Measurements from ENCODE around the gene CHID1.

CHID1 gene

GRCh38 chr11:862081-862661 lies 48.4 kb downstream of the CHID1 start:
- no peak for FAIRE-seq

- FAIRE-seq = no peak
Measured at GRCh38 chr11:861105-861479, 49.5 kb downstream of the CHID1 start.

GRCh38 chr11:860234-861104 lies 50.1 kb downstream of the CHID1 start:
- no peak for FAIRE-seq

- no peak for FAIRE-seq
Measured at GRCh38 chr11:859394-860131, 51.0 kb downstream of the CHID1 start.

- FAIRE-seq = no peak
Measured at GRCh38 chr11:858762-859339, 51.8 kb downstream of the CHID1 start.

- FAIRE-seq = no peak
Measured at GRCh38 chr11:858053-858761, 52.4 kb downstream of the CHID1 start.

GRCh38 chr11:856397-856796 lies 54.2 kb downstream of the CHID1 start:
- no peak for FAIRE-seq

GRCh38 chr11:855796-856195 lies 54.8 kb downstream of the CHID1 start:
- FAIRE-seq = no peak

GRCh38 chr11:855330-855674 lies 55.3 kb downstream of the CHID1 start:
- no peak for FAIRE-seq

GRCh38 chr11:854601-855329 lies 55.8 kb downstream of the CHID1 start:
- FAIRE-seq = no peak

- no peak for FAIRE-seq
Measured at GRCh38 chr11:853682-854448, 56.7 kb downstream of the CHID1 start.

GRCh38 chr11:852762-853161 lies 57.8 kb downstream of the CHID1 start:
- no peak for FAIRE-seq

- no peak for FAIRE-seq
Measured at GRCh38 chr11:850775-851763, 59.5 kb downstream of the CHID1 start.

- no peak for FAIRE-seq
Measured at GRCh38 chr11:849951-850774, 60.4 kb downstream of the CHID1 start.

GRCh38 chr11:849104-849824 lies 61.3 kb downstream of the CHID1 start:
- FAIRE-seq = no peak

GRCh38 chr11:848380-848931 lies 62.2 kb downstream of the CHID1 start:
- FAIRE-seq = no peak

- FAIRE-seq = no peak
Measured at GRCh38 chr11:847876-848275, 62.7 kb downstream of the CHID1 start.

- FAIRE-seq = no peak
Measured at GRCh38 chr11:846496-847098, 64.0 kb downstream of the CHID1 start.
